Erythroblast (primary cell): ENCODE results near the gene FBXL7.

Experiments
- GATA1 ChIP-seq: IDR thresholded peaks from 2 replicates; pipeline ENCODE4 v1.6.1; 2011; ENCODE audit warnings: low read depth, mild to moderate bottlenecking, control low read depth, low read length, moderate library complexity
- POLR2A ChIP-seq: IDR thresholded peaks from 2 replicates; pipeline ENCODE4 v1.6.1; 2011; ENCODE audit warnings: mild to moderate bottlenecking, low read length

GRCh38 chr5:15630441-15630840 lies 130.5 kb downstream of the FBXL7 start:
- TF ChIP-seq POLR2A (no peak), GATA1 (no peak)
